ENCODE measurements around the gene DAZL.
A peak's percentile ranks its signal among the peaks of the same experiment; 100 is the strongest.
"Not testable (repeated sequence)": the region's sequence is repeated elsewhere in the genome, so short reads cannot be mapped to it uniquely, and the experiment has no call there.

DAZL gene

GRCh38 chr3:16604887-16605602, at the start of gene DAZL:
TSS of gene DAZL (minus strand) at chr3:16605423. CDS start at chr3:16605205, 218 bp downstream.
- DNase-seq, result no peak

GRCh38 chr3:16654976-16655375, 49.8 kb upstream of the DAZL start:
- DNase-seq, result no peak

GRCh38 chr3:16653712-16654111, 48.5 kb upstream of the DAZL start:
- no peak for DNase-seq

GRCh38 chr3:16647668-16648067, 42.4 kb upstream of the DAZL start:
- no peak for DNase-seq

GRCh38 chr3:16639806-16640205, 34.6 kb upstream of the DAZL start:
- no peak for DNase-seq

- no peak for DNase-seq
Observed at GRCh38 chr3:16633948-16634347, 28.7 kb upstream of the DAZL start.

GRCh38 chr3:16632395-16632794, 27.2 kb upstream of the DAZL start:
- DNase-seq, result no peak

GRCh38 chr3:16618721-16619120, 13.5 kb upstream of the DAZL start:
- DNase-seq, result no peak

GRCh38 chr3:16617155-16617554, 11.9 kb upstream of the DAZL start:
- not testable (repeated sequence) for DNase-seq

- DNase-seq, result no peak
Observed at GRCh38 chr3:16616083-16616482, 10.9 kb upstream of the DAZL start.

GRCh38 chr3:16614033-16615031, 9.1 kb upstream of the DAZL start:
- DNase-seq, result no peak

- no peak for DNase-seq
Observed at GRCh38 chr3:16609927-16610580, 4.8 kb upstream of the DAZL start.

GRCh38 chr3:16608816-16609215, 3.6 kb upstream of the DAZL start:
- no peak for DNase-seq

- DNase-seq, result no peak
Observed at GRCh38 chr3:16607718-16608117, 2.5 kb upstream of the DAZL start.

GRCh38 chr3:16606398-16606797, 1.2 kb upstream of the DAZL start:
- DNase-seq, result no peak

GRCh38 chr3:16605966-16606365, 743 bp upstream of the DAZL start:
- DNase-seq, result no peak

- DNase-seq, result no peak
Observed at GRCh38 chr3:16604433-16604832, 790 bp downstream of the DAZL start.

GRCh38 chr3:16601537-16602005, 3.7 kb downstream of the DAZL start:
- DNase-seq, result no peak

- peak in 1 of 2 experiments; percentile 15 for DNase-seq
Observed at GRCh38 chr3:16600780-16601536, 4.3 kb downstream of the DAZL start.

GRCh38 chr3:16599694-16600093, 5.5 kb downstream of the DAZL start:
- DNase-seq, result no peak

- no peak for DNase-seq
Observed at GRCh38 chr3:16596352-16597032, 8.7 kb downstream of the DAZL start.

- no peak for DNase-seq
Observed at GRCh38 chr3:16595778-16596177, 9.4 kb downstream of the DAZL start.
